ENCODE results near the gene RAB43.
A peak's percentile ranks its signal among the peaks of the same experiment; 100 is the strongest.
"Not testable (repeated sequence)": the region's sequence is repeated elsewhere in the genome, so short reads cannot be mapped to it uniquely, and the experiment has no call there.

The RAB43 gene

GRCh38 chr3:129087904-129088303 lies 33.7 kb downstream of the RAB43 start:
- peak; percentile 38 for DNase-seq

GRCh38 chr3:129087138-129087702 lies 34.4 kb downstream of the RAB43 start:
- DNase-seq, result no peak

- DNase-seq, result no peak
Observed at GRCh38 chr3:129085818-129086217, 35.8 kb downstream of the RAB43 start.

- DNase-seq, result no peak
Observed at GRCh38 chr3:129085165-129085715, 36.4 kb downstream of the RAB43 start.

DNA sequence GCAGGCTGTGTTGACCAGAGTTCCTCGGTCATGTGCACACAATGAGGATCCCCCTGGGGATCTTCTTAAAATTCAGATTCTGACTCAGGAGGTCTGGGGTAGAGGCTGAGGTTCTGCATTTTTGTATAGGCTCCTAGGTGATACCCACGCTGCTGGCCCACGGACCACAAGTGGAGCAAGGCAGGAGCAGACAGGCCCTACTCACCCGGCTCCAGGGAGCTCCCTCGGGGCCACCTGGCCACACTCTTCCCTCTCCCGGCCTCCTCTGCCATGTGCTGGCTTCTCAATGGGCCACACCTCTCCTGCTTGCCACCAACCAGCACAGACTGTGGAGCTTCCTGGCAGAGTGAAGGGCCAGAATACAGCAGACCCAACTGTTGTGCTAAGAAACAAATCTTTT lies 37.1 kb downstream of the RAB43 start:
- DNase-seq, result no peak

GRCh38 chr3:129082026-129082425 lies 39.6 kb downstream of the RAB43 start:
- no peak for DNase-seq

DNA sequence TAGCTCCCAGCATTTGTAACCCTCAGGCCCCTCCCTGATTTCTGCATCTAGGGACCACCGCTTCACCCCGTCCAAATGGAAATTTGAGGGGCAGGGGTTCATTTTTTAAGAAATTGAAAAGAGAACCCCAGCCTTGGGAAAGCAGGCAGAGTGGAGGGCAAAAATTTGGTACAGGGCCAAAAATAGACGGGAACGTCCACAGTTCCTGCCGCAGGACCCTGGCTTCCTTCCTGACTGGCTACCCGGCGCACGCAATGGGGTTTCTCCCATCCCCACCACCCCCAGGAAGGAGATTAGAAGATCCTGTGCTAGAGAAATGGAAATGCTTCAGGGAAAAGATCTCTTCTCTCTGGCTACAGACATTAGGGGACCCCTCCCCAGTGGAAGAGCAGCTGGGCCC lies 40.1 kb downstream of the RAB43 start:
- no peak for DNase-seq

DNA sequence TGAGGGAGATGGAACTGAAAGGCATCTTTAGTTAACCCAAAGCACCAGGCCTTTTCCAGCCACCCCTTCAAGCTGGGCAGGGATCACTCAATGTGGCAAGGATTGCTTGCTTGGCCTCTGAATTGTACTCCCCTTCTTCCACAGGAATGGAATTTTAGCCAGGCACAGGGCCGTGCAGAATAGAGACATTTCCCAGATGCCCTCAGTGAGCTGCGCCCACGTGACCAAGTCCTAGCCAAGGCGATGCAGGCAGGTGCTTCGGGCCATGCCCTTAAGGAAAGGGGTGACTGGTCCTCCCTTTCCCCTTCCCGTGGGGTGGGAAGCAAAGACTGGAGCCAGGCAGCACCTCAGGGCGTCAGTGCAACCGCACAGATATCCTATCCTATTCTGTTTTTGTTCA lies 43.1 kb downstream of the RAB43 start:
- no peak for DNase-seq

DNA sequence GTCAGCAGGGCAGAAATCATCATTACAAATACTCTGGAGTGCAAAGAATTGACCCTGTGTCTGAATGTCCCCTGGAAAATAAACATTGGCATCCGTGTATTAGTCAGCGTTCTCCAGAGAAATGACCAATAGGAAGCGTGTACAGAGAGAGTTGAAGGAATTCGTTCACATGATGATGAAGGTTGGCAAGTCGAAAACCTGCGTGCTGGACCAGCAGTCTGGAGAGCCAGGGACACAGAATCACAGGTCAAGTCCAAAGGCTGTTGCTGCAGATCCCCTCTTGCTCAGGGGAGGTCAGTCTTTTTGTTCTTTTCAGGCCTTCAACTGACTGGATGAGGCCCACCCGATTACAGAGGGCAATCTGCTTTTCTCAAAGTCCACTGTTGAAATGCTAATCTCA lies 44.4 kb downstream of the RAB43 start:
- no peak for DNase-seq

GRCh38 chr3:129070086-129070885 lies 51.3 kb downstream of the RAB43 start:
- DNase-seq, result no peak

- not testable (repeated sequence) for DNase-seq
Observed at GRCh38 chr3:129069313-129070085, 52.1 kb downstream of the RAB43 start.

- DNase-seq, result no peak
Observed at GRCh38 chr3:129068291-129068886, 53.2 kb downstream of the RAB43 start.

DNA sequence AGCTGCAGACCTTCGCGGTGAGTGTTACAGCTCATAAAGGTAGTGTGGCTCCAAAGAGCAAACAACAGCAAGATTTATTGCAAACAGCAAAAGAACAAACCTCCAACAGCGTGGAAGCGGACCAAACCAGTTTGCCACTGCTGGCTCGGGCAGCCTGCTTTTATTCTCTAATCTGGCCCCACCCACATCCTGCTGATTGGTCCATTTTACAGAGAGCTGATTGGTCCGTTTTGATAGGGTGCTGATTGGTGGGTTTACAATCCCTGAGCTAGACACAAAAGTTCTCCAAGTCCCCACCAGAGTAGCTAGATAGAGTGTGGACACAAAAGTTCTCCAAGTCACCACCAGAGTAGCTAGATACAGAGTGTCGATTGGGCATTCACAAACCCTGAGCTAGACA lies 53.9 kb downstream of the RAB43 start:
- not testable (repeated sequence) for DNase-seq

- no peak for DNase-seq
Observed at GRCh38 chr3:129065720-129066073, 55.9 kb downstream of the RAB43 start.

DNA sequence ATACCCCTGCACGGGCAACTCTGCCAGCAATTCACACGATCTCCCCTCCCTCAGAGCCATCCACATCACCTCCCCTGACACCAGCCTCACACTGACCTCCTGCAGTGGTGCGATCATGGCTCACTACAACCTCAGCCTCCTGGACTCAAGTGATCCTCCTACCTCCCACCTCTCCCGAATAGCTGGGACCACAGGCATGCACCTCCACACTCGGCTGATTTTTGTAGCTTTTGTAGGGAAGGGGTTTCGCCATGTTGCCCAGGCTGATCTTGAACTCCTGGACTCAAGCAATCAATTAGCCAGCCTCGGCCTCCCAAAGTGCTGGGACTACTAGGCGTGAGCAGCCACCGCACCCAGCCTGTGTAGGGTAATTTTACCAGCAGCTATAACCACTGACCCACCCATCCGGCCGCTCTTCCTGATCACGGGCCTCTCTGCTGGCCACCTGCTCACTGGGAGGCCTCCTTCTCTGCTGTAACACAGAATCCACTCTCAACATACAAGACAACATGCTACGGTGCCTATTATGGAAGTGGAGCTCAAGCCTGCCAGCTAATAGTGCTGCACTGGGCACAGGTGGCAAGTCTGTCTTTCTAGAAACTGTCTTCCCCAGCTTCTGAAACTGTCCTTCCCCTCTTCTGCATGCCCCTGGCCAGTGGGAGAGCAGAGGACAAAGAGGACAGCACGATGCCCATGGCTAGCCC lies 56.4 kb downstream of the RAB43 start:
- DNase-seq, result no peak

GRCh38 chr3:129063841-129064482 lies 57.6 kb downstream of the RAB43 start:
- DNase-seq, result peak; percentile 2

DNA sequence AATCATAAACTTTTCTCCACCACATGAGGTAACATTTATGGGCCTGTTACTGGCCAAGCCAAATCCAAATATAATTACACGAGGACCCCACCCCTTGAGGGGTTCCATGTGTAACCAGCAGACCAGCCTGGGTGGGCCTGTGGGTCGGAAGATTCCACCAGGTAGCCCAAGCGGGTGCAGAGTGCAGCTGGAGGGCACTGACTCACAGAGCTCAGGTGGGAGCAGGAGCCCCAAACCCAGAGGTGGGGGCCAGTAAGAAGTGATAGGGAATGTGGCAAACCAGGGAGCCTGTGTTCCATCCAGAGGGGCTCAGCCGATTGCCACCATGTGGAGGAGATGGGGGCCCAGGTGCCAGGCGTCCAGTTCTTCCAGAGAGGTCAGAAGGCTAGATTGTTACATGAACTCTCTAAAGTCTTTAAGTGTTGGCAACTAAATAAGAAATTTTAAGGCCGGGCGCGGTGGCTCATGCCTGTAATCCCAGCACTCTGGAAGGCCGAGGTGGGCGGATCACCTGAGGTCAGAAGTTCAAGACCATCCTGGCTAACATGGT lies 58.4 kb downstream of the RAB43 start:
- no peak for DNase-seq

- DNase-seq, result no peak
Observed at GRCh38 chr3:129061888-129062834, 59.4 kb downstream of the RAB43 start.

- no peak for DNase-seq
Observed at GRCh38 chr3:129061023-129061887, 60.3 kb downstream of the RAB43 start.

Measured in NCI-H1092 treated with DMSO at 0.1 percent for 48 hours (cell line).